Activated CD4-positive, alpha-beta T cell treated with anti-CD3 and anti-CD28 coated beads for 36 hours (primary cell): ENCODE measurements around the gene ZNF584. TPM values are rescaled to one million over a fixed set of nuclear protein-coding genes. Genes with fewer than 3 reads are reported as not detected.

Experiments
- microRNA-seq: library from miRNA; unstranded; fragments of <30 nt; microRNA quantifications from one replicate; pipeline ENCODE4 v1.2.0, GENCODE V29; 2021; ENCODE audit warnings: borderline replicate concordance
- total RNA-seq, 2 experiments: library from RNA; stranded (reverse); gene quantifications; one replicate each; pipeline ENCODE4 v1.2.3, GENCODE V29; 2021

The ZNF584 gene
- total RNA-seq, 2 experiments from 2014 or later = 9.9 to 11.2 TPM

Small RNA genes within 50 kb of the gene (microRNA-seq; reads per million reads assigned to microRNA genes)
- gene MIR4754 = 1.1 reads per million

Other genes starting within 250 kb of the ZNF584 start
- gene ZNF274, start 225.6 kb upstream of the ZNF584 start, total RNA-seq = 10 to 100 TPM; 20.2 to 20.5 TPM
- 10 to 100 TPM; 32.2 to 38.5 TPM for gene ZNF544, start 179.7 kb upstream of the ZNF584 start, total RNA-seq
- 1 to 10 TPM; 4.4 to 4.5 TPM for gene ZNF8, start 129.7 kb upstream of the ZNF584 start, total RNA-seq
- gene ERVK3-1, start 103.3 kb upstream of the ZNF584 start, total RNA-seq = 10 to 100 TPM; 38.6 to 53.6 TPM
- 1 to 10 TPM; 3.1 to 3.8 TPM for gene ZSCAN22, start 81.7 kb upstream of the ZNF584 start, total RNA-seq
- gene A1BG, start 55.2 kb upstream of the ZNF584 start, total RNA-seq = 1 to 10 TPM; 2.9 to 4.7 TPM
- gene ZNF497, start 45.9 kb upstream of the ZNF584 start, total RNA-seq = 1 to 10 TPM; 1.1 to 1.5 TPM
- 1 to 10 TPM; 2.0 to 2.5 TPM for gene ZNF837, start 27.6 kb upstream of the ZNF584 start, total RNA-seq
- gene RPS5, start 21.4 kb upstream of the ZNF584 start, total RNA-seq = 1,000 to 10,000 TPM; 1,234 to 1,535 TPM
- under 1 TPM; 0.25 to 0.56 TPM for gene RNF225, start 13.0 kb upstream of the ZNF584 start, total RNA-seq
- 1 to 10 TPM; 3.3 to 4.4 TPM for gene ZNF132, start 31.5 kb downstream of the ZNF584 start, total RNA-seq
- gene ZNF324B, start 43.0 kb downstream of the ZNF584 start, total RNA-seq = 1 to 10 TPM; 5.8 to 7.5 TPM
- gene ZNF324, start 58.4 kb downstream of the ZNF584 start, total RNA-seq = 1 to 10 TPM; 4.7 to 7.5 TPM
- 1 to 10 TPM; 4.2 to 4.7 TPM for gene ZNF446, start 67.7 kb downstream of the ZNF584 start, total RNA-seq
- gene SLC27A5, start 103.3 kb downstream of the ZNF584 start, total RNA-seq = 10 to 100 TPM in 1 of 2 experiments, 1 to 10 TPM in 1; 8.9 to 19.5 TPM
- gene ZBTB45, start 111.2 kb downstream of the ZNF584 start, total RNA-seq = 10 to 100 TPM; 10.1 to 11.1 TPM
- gene TRIM28, start 135.4 kb downstream of the ZNF584 start, total RNA-seq = 100 to 1,000 TPM; 481 to 758 TPM
- 100 to 1,000 TPM; 101 to 107 TPM for gene CHMP2A, start 146.5 kb downstream of the ZNF584 start, total RNA-seq
- 100 to 1,000 TPM; 115 to 138 TPM for gene UBE2M, start 150.0 kb downstream of the ZNF584 start, total RNA-seq
- gene MZF1, start 164.7 kb downstream of the ZNF584 start, total RNA-seq = 10 to 100 TPM; 14.3 to 15.0 TPM